Glomerular visceral epithelial cell (primary cell): ENCODE results near the gene MAPKAPK2.
"Not testable (repeated sequence)": the region's sequence is repeated elsewhere in the genome, so short reads cannot be mapped to it uniquely, and the experiment has no call there.

ENCODE experiments used
- DNase-seq: peaks from one replicate; pipeline ENCODE4 v3.0.0-alpha.2; 2016; ENCODE audit errors: extremely low spot score

MAPKAPK2 gene

DNA sequence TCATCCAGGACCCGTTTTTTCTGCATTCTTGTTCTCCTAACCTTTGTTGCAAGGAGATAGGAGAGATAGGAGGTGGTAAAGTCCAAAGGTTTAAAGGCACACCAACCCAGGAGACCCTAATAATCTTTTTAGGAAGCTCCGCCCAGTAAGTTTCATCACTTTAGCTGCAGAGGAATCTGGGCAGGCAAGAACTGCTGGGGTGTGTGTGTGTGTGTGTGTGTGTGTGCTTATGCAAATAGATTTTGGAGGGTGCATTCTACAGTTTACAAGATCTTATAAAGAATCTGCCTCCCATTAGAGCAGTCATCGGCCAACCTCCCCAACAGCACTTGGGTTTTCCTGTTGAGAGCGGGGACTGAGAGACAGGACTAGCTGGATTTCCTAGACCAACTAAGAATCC, 91.5 kb downstream of the MAPKAPK2 start:
- DNase-seq, result no peak

DNA sequence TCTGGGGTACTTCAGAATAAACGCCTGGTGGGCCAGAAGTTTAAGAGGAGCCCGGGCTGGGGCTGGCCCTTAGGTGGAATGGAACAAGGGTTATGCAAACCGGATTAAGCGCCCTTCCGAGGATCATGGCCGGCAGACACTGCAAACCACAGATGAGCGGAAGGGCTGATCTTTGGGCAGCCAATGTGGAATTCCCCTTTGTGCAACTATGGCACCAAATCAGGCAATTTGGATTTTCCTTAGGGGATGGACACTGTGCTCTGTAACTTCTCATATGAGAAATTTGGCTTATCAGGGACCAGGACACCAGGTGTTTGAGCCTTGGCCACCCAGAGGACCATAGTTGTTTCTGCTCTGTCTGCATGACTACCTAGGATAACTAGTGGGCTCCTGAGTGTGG, 93.3 kb downstream of the MAPKAPK2 start:
- DNase-seq, result no peak

DNA sequence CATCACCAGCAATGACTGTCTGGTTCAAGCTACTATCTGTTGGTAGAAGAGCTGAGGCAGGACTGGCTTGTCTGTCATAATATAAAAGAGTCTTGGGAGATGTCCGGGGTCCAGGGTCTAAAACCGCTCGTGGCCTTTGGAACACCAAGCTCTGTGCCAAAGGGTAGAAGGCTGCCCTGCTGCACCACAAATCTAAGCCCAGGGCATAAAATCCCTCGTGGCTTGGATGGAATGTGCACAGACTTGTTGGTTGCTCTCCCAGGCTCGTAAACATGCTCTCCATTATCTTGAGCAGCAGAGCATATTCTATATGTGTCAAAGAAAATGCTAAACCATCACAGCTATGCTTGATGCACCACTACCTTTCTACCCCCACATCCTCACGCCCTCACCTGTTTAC, 94.2 kb downstream of the MAPKAPK2 start:
- DNase-seq, result not testable (repeated sequence)

DNA sequence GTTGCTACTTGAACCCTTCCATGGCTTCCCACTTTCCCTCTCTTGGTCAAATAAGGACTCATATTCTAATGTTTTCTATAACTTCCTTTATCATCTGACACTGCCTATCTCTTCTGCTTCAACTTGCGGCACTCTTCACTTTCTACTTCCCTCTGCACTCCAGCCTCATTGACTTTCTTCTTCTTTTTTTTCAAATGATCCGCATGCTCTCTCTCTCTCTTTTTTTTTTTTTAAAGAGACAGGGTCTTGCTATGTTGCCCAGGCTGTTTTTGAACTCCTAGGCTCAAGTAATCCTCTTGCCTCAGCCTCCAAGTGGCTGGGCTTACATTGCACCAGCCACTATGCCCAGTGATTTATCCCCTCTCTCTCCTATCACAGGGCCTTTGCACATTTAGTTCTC, 94.9 kb downstream of the MAPKAPK2 start:
- no peak for DNase-seq

DNA sequence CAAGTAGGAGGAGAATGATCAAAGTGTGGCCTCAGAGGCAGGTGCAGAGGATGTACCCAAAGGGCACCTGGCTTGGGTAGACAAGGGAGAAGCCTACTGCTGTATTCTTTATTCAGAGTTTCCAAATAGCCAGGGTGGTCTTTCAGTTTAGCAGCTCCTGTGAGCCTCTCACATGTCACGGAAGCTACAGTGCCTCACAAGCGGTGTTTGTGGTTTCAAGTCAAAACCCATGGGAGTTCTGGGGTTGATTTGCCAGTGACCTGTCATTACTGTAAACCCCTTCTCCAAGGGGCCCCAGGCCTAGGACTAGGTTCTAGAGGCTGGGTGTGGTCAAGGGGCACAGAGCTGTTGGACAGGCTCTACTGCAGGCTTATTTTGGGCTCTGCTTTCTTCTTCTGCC, 97.7 kb downstream of the MAPKAPK2 start:
- no peak for DNase-seq

DNA sequence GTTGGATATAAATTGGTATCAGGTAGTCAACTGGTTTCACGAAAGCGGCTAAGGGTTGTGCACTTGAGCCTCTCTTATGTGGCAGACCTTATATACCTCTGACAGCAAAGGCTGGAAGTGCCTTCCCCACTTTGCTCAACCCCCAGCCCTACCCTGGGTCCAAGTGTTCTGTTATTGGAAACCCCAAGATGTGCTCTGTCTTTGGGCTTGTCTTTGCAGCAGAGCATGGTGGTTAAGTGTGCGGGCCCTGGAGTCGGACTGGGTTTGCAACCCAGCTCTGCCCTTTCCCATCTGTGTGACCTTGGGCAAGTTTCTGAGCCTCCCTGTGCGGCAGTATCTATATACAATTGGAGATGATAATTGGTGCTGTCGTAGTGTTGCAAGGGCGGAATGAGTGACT, 98.8 kb downstream of the MAPKAPK2 start:
- no peak for DNase-seq
